SK-N-SH (cell line): ENCODE measurements around the gene CARD8.

Experiments used
- MAX ChIP-seq: IDR thresholded peaks from 2 replicates; pipeline ENCODE4 v1.4.0; 2012; ENCODE audit warnings: low read depth
- POLR2AphosphoS5 ChIP-seq: IDR thresholded peaks from 2 replicates; pipeline ENCODE4 v1.6.1; 2012; ENCODE audit warnings: low read depth, low read length
- RCOR1 ChIP-seq: fragments of 150-350 bp; IDR thresholded peaks from 2 replicates; pipeline ENCODE4 v1.6.1; 2017; ENCODE audit warnings: antibody characterized with exemption, low read length
- TF ChIP-seq, protein P1 (sequence below): fragments of 200-600 bp; sonication (generic); IDR thresholded peaks from 2 replicates; pipeline ENCODE4 v1.6.1; 2017; ENCODE audit warnings: antibody characterized with exemption, mild to moderate bottlenecking, moderate library complexity

DNA sequence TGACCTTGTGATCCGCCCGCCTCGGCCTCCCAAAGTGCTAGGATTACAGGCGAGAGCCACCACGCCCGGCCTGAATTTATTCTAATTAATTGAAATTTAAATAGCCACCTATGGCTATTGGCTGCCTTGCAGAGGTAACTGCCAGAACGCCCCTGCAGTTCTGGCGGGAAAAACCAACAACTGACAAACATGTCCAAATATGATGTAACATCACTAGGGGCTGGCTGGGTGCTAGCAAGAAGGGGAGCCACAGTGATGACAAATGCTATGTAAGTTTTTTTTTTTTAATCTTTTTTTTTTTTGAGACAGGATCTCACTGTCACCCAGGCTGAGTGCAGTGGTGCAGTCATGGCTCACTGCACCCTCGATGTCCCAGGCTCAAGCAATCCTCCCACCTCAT is 72.4 kb downstream of the CARD8 start:
- TF ChIP-seq, protein P1, sequence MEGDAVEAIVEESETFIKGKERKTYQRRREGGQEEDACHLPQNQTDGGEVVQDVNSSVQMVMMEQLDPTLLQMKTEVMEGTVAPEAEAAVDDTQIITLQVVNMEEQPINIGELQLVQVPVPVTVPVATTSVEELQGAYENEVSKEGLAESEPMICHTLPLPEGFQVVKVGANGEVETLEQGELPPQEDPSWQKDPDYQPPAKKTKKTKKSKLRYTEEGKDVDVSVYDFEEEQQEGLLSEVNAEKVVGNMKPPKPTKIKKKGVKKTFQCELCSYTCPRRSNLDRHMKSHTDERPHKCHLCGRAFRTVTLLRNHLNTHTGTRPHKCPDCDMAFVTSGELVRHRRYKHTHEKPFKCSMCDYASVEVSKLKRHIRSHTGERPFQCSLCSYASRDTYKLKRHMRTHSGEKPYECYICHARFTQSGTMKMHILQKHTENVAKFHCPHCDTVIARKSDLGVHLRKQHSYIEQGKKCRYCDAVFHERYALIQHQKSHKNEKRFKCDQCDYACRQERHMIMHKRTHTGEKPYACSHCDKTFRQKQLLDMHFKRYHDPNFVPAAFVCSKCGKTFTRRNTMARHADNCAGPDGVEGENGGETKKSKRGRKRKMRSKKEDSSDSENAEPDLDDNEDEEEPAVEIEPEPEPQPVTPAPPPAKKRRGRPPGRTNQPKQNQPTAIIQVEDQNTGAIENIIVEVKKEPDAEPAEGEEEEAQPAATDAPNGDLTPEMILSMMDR = no peak
- TF ChIP-seq MAX (no peak), RCOR1 (no peak), POLR2AphosphoS5 (no peak)
